GM21367 (cell line): Measurements from ENCODE around the gene ARMC10.
"Not testable (repeated sequence)": the region's sequence is repeated elsewhere in the genome, so short reads cannot be mapped to it uniquely, and the experiment has no call there.

Experiments used
- ATAC-seq: cut with Tn5 transposase; IDR thresholded peaks from one replicate; pipeline ENCODE4 v1.9.1; 2021; ENCODE audit not compliant: unreplicated experiment

Gene ARMC10

GRCh38 chr7:103077318-103077717, 2.4 kb downstream of the ARMC10 start:
- ATAC-seq: no peak

DNA sequence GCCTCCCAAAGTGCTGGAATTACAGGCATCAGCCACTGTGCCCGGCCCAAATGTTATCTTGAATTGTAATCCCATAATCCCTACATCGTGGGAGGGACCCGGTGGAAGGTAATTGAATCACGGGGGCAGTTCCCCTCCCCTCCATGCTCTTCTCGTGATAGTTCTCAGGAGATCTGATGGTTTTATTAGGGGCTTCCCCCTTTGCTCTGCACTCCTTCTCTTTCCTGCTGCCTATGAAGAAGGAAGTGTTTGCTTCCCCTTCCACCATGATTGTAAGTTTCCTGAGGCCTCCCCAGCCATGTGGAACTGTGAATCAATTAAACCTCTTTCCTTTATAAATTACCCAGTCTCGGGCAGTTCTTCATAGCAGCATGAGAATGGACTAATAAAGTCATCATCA, 3.3 kb downstream of the ARMC10 start:
- not testable (repeated sequence) for ATAC-seq

GRCh38 chr7:103079836-103080235, 4.9 kb downstream of the ARMC10 start:
- no peak for ATAC-seq

- ATAC-seq: no peak
These were observed 6.0 kb downstream of the ARMC10 start for GRCh38 chr7:103080923-103081322.

DNA sequence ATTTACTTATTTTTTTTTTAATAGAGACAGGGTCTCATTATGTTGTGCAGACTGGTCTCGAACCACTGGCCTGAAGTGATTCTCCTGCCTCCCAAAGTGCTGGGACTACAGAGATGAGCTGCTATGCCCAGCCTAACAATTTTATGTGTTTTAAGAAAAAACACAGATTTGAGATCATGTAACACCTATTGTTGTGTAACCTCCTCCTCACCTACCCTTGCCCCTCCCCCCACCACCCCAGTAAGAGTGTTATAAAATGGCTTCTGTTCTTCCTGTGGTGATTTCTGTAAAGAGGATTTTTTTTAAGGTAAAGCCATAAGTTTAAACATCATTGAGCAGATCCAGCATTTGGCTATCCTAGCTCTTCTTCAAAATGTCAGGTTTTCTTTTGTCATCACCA, 7.6 kb downstream of the ARMC10 start:
- no peak for ATAC-seq

GRCh38 chr7:103083210-103083609, 8.3 kb downstream of the ARMC10 start:
- no peak for ATAC-seq

GRCh38 chr7:103092321-103092720, 17.4 kb downstream of the ARMC10 start:
- ATAC-seq: not testable (repeated sequence)

- no peak for ATAC-seq
These were observed 18.5 kb downstream of the ARMC10 start for GRCh38 chr7:103093429-103093828.

GRCh38 chr7:103094102-103094501, 19.2 kb downstream of the ARMC10 start:
- no peak for ATAC-seq

DNA sequence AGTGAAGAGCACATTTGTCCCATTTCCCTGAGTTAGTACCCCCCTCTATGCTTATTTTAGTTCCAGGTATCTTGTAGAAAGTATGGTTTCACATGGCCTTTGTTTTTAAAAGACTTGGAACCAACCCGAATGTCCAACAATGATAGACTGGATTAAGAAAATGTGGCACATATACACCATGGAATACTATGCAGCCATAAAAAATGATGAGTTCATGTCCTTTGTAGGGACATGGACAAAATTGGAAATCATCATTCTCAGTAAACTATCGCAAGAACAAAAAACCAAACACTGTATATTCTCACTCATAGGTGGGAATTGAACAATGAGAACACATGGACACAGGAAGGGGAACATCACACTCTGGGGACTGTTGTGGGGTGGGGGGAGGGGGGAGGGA, 20.6 kb downstream of the ARMC10 start:
- ATAC-seq: not testable (repeated sequence)

DNA sequence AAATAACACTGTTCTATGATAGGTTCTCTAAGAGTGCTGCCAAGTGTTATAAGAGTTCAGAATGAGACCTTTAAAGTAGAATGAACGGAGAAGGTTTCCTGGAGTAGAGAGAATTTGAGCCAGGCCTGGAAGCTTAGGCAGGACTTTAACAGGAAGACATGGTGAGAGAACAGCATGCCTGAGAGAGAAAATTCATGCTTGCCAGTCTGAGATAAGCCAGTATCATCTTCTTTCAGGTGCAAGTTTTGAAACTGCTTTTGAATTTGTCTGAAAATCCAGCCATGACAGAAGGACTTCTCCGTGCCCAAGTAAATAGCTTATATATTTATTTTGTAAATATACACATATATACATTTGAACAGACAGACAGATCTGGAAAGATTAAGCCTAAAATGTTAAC, 22.1 kb downstream of the ARMC10 start:
- no peak for ATAC-seq

DNA sequence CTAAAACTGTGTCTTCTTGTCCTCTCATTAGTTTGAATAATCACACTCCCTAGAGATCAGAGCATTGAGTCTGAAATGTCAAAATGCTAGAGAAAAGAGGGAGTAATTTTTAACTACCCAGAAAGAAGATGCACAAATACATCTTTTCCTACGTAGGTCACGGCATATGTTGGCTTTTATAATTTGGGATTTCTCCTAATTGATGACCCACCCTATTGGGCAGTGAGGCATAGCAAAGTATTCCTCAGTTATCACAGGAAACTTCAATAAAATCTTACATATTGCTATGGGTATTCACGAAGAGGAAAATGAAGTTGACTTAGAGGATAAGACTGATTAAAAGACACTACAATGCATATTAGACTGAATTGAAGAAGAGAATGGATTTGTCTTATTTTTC, 25.4 kb downstream of the ARMC10 start:
- no peak for ATAC-seq

DNA sequence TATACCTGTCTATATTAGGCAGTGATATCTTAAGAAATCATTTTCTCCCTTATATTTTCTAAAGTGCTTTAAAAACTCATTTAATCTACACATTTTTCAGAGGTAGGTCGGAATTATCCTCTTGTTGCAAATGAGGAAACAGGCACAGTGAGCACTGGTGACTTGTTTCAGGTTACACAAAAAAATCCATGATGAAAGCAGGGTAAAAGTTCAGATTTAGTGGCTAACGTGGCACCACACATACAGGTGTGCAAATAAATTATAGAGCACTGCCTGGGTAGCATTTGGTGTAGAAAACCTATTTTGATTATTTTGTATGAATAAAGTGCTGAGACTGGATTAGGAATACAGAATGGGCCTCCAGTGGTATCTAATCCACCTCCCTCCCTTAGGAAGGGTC, 26.6 kb downstream of the ARMC10 start:
- no peak for ATAC-seq

DNA sequence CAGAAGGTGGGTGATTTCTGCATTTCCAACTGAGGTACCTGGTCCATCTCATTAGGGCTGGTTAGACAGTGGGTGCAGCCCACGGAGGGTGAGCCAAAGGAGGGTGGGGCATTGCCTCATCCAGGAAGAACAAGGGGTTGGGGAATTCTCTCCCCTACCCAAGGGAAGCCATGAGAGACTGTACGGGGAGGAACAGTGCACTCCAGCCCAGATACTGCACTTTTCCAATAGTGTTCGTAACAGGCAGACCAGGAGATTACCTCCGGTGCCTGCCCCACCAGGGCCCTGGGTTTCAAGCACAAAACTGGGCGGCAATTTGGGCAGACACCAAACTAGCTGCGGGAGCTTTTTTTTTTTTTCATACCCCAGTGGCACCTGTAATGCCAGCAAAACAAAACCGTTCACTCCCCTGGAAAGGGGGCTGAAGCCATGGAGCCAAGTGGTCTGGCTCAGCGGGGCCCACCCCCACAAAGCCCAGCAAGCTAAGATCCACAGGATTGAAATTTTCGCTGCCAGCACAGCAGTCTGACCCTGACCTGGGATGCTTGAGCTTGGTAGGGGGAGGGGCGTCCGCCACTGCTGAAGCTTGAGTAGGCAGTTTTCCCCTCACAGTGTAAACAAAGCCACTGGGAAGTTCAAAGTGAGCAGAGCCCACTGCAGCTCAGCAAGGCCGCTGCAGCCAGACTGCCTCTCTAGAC, 31.2 kb downstream of the ARMC10 start:
- no peak for ATAC-seq

DNA sequence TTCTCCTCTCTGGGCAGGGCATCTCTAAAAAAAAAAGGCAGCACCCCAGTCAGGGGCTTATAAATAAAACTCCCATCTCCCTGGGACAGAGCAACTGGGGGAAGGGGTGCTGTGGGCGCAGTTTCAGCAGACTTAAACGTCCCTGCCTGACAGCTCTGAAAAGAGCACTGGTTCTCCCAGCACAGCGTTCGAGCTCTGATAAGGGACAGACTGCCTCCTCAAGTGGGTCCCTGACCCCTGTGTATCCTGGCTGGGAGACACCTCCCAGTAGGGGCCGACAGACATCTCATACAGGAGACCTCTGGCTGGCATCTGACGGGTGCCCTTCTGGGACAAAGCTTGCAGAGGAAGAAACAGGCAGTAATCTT, 31.7 kb downstream of the ARMC10 start:
- ATAC-seq: not testable (repeated sequence)

- no peak for ATAC-seq
These were observed 38.2 kb downstream of the ARMC10 start for GRCh38 chr7:103113164-103113563.

DNA sequence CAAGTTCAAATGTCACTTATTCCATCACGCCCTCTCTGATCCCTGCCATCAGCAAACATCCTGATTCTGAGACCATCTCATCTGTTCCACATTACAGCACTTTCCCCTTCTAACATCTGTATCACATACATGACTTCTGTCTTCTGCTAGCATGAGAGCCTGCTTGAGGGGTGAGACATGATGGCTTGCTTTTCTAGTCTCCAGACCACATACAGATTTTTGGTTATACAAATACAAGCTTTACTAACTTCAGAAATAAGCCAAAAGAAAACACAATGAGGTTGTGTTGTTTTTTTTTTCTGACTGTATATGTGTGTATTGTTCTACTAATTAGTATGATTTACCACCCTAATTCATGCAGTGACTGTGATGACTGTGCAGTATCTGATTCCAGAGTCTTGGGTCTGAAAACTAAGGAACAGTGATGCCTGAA, 39.7 kb downstream of the ARMC10 start:
- ATAC-seq: no peak

DNA sequence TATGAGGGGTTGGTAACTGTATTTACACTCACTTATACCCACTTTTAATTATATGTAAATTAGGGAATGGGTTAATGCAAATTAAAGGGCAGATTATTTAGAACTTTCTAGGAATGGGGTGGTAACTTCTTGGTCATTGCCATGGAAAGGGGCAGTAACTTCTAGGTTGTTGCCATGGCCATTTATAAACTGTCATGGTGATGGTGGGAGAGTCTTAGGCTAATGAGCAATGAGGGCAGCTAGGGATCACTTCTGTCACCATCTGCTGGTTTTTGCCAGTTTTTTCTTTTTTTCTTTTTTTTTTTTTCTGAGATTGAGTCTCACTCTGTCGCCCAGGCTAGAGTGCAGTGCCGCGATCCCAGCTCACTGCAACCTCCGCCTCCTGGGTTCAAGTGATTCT, 40.8 kb downstream of the ARMC10 start:
- no peak for ATAC-seq

GRCh38 chr7:103116511-103116910, 41.6 kb downstream of the ARMC10 start:
- no peak for ATAC-seq

GRCh38 chr7:103116991-103117390, 42.1 kb downstream of the ARMC10 start:
- ATAC-seq: no peak

- no peak for ATAC-seq
These were observed 42.5 kb downstream of the ARMC10 start for GRCh38 chr7:103117465-103117864.

DNA sequence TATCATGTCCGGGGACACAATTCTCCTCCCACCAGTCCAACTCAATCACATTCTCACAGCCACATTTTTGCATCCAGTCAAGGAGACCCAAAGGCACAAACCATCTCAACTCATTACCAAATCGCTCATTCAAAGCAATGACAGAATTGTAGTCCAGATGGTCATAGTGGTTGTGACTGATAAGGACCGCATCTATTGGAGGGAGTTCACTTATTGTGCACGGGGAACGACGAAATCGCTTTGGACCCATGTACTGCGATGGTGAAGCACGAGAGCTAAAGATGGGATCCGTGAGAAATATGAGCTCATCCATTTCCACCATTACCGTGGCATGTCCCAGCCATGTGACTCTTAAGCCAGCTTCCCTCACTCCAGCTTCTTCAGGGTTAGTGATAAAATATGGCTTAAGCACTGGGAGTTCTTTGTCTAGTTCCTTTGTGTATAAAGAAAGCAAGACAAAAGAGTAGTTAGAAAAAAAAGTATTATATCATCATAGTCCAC, 44.9 kb downstream of the ARMC10 start:
- ATAC-seq: no peak

DNA sequence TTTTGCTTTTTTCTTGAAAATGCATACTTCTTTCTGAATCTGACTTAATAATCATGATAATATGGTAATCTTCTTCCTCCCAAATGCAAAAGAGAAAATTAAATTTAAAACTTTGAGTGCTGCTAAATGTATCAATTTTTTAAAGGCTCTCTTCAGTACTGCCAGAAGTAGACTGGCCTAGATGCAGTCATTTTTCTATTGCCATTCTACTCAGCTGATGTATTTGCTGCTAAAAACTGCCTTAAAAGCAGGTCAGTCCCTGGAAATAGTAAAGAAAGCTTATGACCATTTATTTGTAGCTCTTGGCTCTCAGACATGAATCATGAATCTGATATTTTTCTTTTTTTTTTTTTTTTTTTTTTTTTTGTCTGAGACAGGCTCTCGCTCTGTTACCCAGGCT, 45.4 kb downstream of the ARMC10 start:
- ATAC-seq: no peak
